K562 (cell line): Measurements from ENCODE around the gene PPP1R14C. TPM values are rescaled to one million over a fixed set of nuclear protein-coding genes. Genes with fewer than 3 reads are reported as not detected.

ENCODE experiments used
- CCNT2 ChIP-seq: IDR thresholded peaks from 2 replicates; pipeline ENCODE4 v1.6.1; 2011; ENCODE audit warnings: borderline replicate concordance, low read depth, mild to moderate bottlenecking, moderate library complexity, mixed read lengths, low read length; ENCODE audit not compliant: insufficient read length; ENCODE audit errors: extremely low read depth
- DDX20 ChIP-seq: fragments of 450-650 bp; IDR thresholded peaks from 2 replicates; pipeline ENCODE4 v1.6.1; 2016; ENCODE audit warnings: missing genetic modification characterization, low read depth, mild to moderate bottlenecking, missing compliant biosample characterization, moderate library complexity
- MBD2 ChIP-seq: sonication (generic); IDR thresholded peaks from 2 replicates; pipeline ENCODE4 v1.6.1; 2016; ENCODE audit warnings: low read depth, borderline replicate concordance
- MCM3 ChIP-seq: fragments of 450-650 bp; IDR thresholded peaks from 2 replicates; pipeline ENCODE4 v1.6.1; 2016
- NCOA4 ChIP-seq: fragments of 450-650 bp; IDR thresholded peaks from 2 replicates; pipeline ENCODE4 v1.6.1; 2018; ENCODE audit warnings: mild to moderate bottlenecking; ENCODE audit not compliant: partially characterized antibody
- POLR2H ChIP-seq: IDR thresholded peaks from 2 replicates; pipeline ENCODE4 v1.6.1; 2016; ENCODE audit warnings: missing genetic modification characterization, low read depth, mild to moderate bottlenecking, control low read depth, missing compliant biosample characterization, moderate library complexity
- RFX1 ChIP-seq: fragments of 450-650 bp; IDR thresholded peaks from 2 replicates; pipeline ENCODE4 v1.6.1; 2016; ENCODE audit warnings: mild to moderate bottlenecking, moderate library complexity
- RNF2 ChIP-seq: sonication (generic); IDR thresholded peaks from 2 replicates; pipeline ENCODE4 v1.6.1; 2016
- STAT5A ChIP-seq: IDR thresholded peaks from 2 replicates; pipeline ENCODE4 v1.6.1; 2012; ENCODE audit warnings: low read length, inconsistent platforms, borderline replicate concordance
- TBL1XR1 ChIP-seq, 2 experiments: IDR thresholded peaks; 2 replicates each; pipeline ENCODE4 v1.6.1; 2012; ENCODE audit warnings: improper control_type of control experiment in 2 of 2, low read length in 2 of 2, mild to moderate bottlenecking in 1 of 2
- ZBTB11 ChIP-seq, 3 experiments: fragments of 200-800 bp in 1 of 3; fragments of 250-450 bp in 1 of 3; fragments of 450-650 bp in 1 of 3; sonication (Bioruptor Pico) in 1 of 3; sonication (Bioruptor generic) in 1 of 3; formaldehyde crosslinking in 1 of 3; IDR thresholded peaks; 2 replicates each; pipeline versions ENCODE4 v1.6.1 to v1.8.0; 2016 to 2022; ENCODE audit warnings: mild to moderate bottlenecking in 2 of 3, missing genetic modification characterization in 2 of 3, missing compliant biosample characterization in 1 of 3, moderate library complexity in 1 of 3
- ZBTB8A ChIP-seq: fragments of 450-650 bp; IDR thresholded peaks from 2 replicates; pipeline ENCODE4 v1.6.1; 2018; ENCODE audit warnings: mild to moderate bottlenecking, moderate library complexity; ENCODE audit not compliant: partially characterized antibody
- ZNF121 ChIP-seq: sonication (generic); formaldehyde crosslinking; conservative IDR thresholded peaks from 2 replicates; pipeline ENCODE4 v1.8.0; 2022; ENCODE audit warnings: missing genetic modification reagents
- ZNF695 ChIP-seq: fragments of 450-650 bp; formaldehyde crosslinking; IDR thresholded peaks from 2 replicates; pipeline ENCODE4 v1.4.0; 2020; ENCODE audit warnings: mild to moderate bottlenecking, moderate library complexity
- ZNF696 ChIP-seq: fragments of 250-450 bp; sonication (Bioruptor Pico); conservative IDR thresholded peaks from 2 replicates; pipeline ENCODE4 v1.4.0; 2020; ENCODE audit warnings: mild to moderate bottlenecking, moderate library complexity
- polyA plus RNA-seq, 8 experiments: library from polyadenylated mRNA; depleted of rRNA in 4 of 8; stranded (reverse) in 5 of 8; unstranded in 3 of 8; fragments of >200 nt; fragmentation: Nextera tagmentation in 2 of 8; fragmentation: Illumina TruSeq in 1 of 8; extraction: Ambion mirVana in 2 of 8; extraction: Trizol in 1 of 8; gene quantifications; 2 replicates each; pipeline versions ENCODE4 v1.2.1 to v1.2.3, GENCODE V29; 2011 to 2014; ENCODE audit warnings: inconsistent platforms in 1 of 8, missing spikeins in 1 of 8
- total RNA-seq, 7 experiments: library from RNA; depleted of rRNA in 6 of 7; stranded (reverse); fragments of >200 nt in 6 of 7; fragmentation: Illumina TruSeq in 2 of 7; extraction: Trizol in 2 of 7; gene quantifications; 2 replicates each; pipeline versions ENCODE4 v1.2.1 to v1.2.3, GENCODE V29; 2011 to 2021; ENCODE audit warnings: low replicate concordance in 1 of 7
- TF ChIP-seq, protein P1 (sequence below), 2 experiments: IDR thresholded peaks; 2 replicates each; pipeline ENCODE4 v1.6.1; 2012; ENCODE audit warnings: improper control_type of control experiment in 2 of 2, low read depth in 2 of 2, low read length in 2 of 2, borderline replicate concordance in 1 of 2
- TF ChIP-seq, protein P2 (sequence below): IDR thresholded peaks from 2 replicates; pipeline ENCODE4 v1.6.1; 2016; ENCODE audit warnings: missing genetic modification characterization, missing compliant biosample characterization
- TF ChIP-seq, protein P3 (sequence below): fragments of 250-450 bp; sonication (Bioruptor Pico); IDR thresholded peaks from 2 replicates; pipeline ENCODE4 v1.9.0; 2021; ENCODE audit warnings: mild to moderate bottlenecking

The PPP1R14C gene
- total and polyA plus RNA-seq, 9 of the 15 experiments (the other 6 are each of a cell fraction or from before 2014, with no cell fraction given) = 4.5 to 16.6 (median 11.9) TPM

DNA sequence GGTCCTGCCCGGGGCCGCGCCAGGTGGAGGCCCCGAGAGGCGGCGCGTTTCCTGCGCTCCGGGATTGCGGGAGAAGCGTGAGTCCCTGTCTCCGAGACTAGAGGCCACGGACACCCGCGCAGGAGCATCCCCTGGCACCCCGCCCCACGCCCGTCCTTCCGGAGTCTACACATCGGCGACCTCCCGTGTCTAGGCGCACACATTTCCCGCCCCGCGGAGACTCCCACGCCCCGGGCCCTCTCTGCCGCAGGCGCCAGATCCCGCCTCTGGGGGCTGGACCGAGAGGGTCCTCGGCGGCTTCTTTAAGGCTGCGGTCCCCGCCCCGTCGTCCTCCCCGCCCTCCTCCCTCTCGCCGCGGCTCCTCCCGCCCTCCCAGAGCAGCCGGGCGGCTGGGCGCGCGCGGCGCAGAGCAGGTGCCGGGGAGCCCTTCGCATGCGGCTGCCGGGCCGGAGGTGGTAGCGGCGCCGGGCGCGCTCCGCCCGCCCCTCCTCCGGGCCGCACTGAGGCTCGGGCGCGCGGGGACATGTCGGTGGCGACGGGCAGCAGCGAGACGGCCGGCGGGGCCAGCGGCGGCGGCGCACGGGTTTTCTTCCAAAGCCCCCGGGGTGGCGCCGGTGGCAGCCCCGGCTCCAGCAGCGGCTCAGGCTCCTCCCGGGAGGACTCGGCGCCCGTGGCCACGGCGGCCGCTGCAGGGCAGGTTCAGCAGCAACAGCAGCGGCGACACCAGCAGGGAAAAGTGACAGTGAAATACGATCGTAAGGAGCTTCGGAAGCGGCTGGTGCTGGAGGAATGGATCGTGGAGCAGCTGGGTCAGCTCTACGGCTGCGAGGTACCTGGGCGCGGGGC lies at the start of gene PPP1R14C (continued):
- TF ChIP-seq POLR2H (no peak), MBD2 (no peak), TBL1XR1 (IDR thresholded peaks at IDR 0.05; ENCODE audit: low read length in 2 of 2) (no peak), RFX1 (no peak), ZNF121 (CRISPR knock-in tag) (no peak), MCM3 (no peak), CCNT2 (peak; percentile 13), NCOA4 (no peak), DDX20 (tag) (no peak), ZBTB11 (CRISPR knock-in tag; IDR thresholded peaks at IDR 0.05) (no peak), RNF2 (no peak), ZNF696 (no peak), ZNF695 (CRISPR knock-in tag) (no peak), ZBTB8A (no peak), STAT5A (no peak)
- TF ChIP-seq, protein P1, sequence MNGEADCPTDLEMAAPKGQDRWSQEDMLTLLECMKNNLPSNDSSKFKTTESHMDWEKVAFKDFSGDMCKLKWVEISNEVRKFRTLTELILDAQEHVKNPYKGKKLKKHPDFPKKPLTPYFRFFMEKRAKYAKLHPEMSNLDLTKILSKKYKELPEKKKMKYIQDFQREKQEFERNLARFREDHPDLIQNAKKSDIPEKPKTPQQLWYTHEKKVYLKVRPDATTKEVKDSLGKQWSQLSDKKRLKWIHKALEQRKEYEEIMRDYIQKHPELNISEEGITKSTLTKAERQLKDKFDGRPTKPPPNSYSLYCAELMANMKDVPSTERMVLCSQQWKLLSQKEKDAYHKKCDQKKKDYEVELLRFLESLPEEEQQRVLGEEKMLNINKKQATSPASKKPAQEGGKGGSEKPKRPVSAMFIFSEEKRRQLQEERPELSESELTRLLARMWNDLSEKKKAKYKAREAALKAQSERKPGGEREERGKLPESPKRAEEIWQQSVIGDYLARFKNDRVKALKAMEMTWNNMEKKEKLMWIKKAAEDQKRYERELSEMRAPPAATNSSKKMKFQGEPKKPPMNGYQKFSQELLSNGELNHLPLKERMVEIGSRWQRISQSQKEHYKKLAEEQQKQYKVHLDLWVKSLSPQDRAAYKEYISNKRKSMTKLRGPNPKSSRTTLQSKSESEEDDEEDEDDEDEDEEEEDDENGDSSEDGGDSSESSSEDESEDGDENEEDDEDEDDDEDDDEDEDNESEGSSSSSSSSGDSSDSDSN (IDR thresholded peaks at IDR 0.05; ENCODE audit: borderline replicate concordance in 1 of 2, low read depth in 2 of 2, low read length in 2 of 2) = 0 out of 4 replicates have a peak, but pooled peaks of 1 of the 2 experiments have one; percentile 18
- TF ChIP-seq, protein P2, sequence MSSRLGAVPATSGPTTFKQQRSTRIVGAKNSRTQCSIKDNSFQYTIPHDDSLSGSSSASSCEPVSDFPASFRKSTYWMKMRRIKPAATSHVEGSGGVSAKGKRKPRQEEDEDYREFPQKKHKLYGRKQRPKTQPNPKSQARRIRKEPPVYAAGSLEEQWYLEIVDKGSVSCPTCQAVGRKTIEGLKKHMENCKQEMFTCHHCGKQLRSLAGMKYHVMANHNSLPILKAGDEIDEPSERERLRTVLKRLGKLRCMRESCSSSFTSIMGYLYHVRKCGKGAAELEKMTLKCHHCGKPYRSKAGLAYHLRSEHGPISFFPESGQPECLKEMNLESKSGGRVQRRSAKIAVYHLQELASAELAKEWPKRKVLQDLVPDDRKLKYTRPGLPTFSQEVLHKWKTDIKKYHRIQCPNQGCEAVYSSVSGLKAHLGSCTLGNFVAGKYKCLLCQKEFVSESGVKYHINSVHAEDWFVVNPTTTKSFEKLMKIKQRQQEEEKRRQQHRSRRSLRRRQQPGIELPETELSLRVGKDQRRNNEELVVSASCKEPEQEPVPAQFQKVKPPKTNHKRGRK = no peak
- TF ChIP-seq, protein P3, sequence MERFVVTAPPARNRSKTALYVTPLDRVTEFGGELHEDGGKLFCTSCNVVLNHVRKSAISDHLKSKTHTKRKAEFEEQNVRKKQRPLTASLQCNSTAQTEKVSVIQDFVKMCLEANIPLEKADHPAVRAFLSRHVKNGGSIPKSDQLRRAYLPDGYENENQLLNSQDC (CRISPR knock-in tag) = no peak
